Type B pancreatic cell (in vitro differentiated cells): ENCODE results near the gene AASDH. TPM values are rescaled to one million over a fixed set of nuclear protein-coding genes. Genes with fewer than 3 reads are reported as not detected.

Source experiments
- DNase-seq: peaks from one replicate; pipeline ENCODE4 v3.0.0; 2021; ENCODE audit warnings: mixed read lengths; ENCODE audit not compliant: unreplicated experiment; ENCODE audit errors: extremely low spot score
- H3K27ac Mint-ChIP-seq: 2 replicates; pipeline ENCODE4 v1.8.0; 2021; ENCODE audit warnings: mild to moderate bottlenecking, mixed read lengths
- H3K27me3 Mint-ChIP-seq: 2 replicates; pipeline ENCODE4 v1.8.0; 2021; ENCODE audit warnings: mixed read lengths
- H3K36me3 Mint-ChIP-seq: 2 replicates; pipeline ENCODE4 v1.8.0; 2021; ENCODE audit warnings: mixed read lengths
- H3K4me1 Mint-ChIP-seq: one replicate; pipeline ENCODE4 v1.8.0; 2021; ENCODE audit warnings: mixed read lengths; ENCODE audit not compliant: unreplicated experiment
- H3K4me3 Mint-ChIP-seq: 2 replicates; pipeline ENCODE4 v1.8.0; 2021; ENCODE audit warnings: mild to moderate bottlenecking, mixed read lengths
- H3K9me3 Mint-ChIP-seq: 2 replicates; pipeline ENCODE4 v1.8.0; 2021; ENCODE audit warnings: mixed read lengths
- CTCF ChIP-seq: fragments of 200-600 bp; sonication (generic); conservative IDR thresholded peaks from 2 replicates; pipeline ENCODE4 v1.5.0; 2021; ENCODE audit warnings: antibody characterized with exemption, mild to moderate bottlenecking
- total RNA-seq: library from RNA; stranded (reverse); gene quantifications from 2 replicates; pipeline ENCODE4 v1.2.1, GENCODE V29; 2021; ENCODE audit warnings: low replicate concordance

The AASDH gene
- total RNA-seq, 1 donor from 2014 or later = 19.2 TPM

DNA sequence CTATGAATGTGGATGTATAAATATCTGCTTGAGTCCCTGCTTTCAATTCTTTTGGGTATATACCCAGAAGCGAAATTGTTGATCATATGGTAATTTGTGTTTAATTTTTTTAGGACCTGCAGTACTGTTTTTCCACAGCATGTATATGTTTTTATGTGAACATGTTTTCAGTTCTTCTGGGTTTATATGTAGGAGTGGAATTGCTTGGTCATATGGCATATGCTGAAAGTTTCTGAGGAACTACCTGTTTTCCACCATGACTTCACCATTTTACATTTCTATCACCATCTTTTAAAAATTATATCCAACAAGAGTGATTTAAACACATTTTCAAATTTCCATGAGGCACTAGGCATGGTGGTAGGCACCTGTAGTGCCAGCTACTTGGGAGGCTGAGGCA lies 39.9 kb upstream of the AASDH start:
- TF ChIP-seq CTCF = no peak
- H3K9me3 Mint-ChIP-seq = no peaks in the 10 kb centered on the region

GRCh38 chr4:56426273-56426672 lies 39.0 kb upstream of the AASDH start:
- Mint-ChIP-seq H3K4me1 (peaks cover 6% of the 10 kb centered on the region), H3K36me3 (peaks cover 6% of the 10 kb centered on the region), H3K9me3 (no peaks in the 10 kb centered on the region), H3K27ac (no peak overlapping the region), H3K27me3 (no peaks in the 10 kb centered on the region), H3K4me3 (no peak overlapping the region)
- DNase-seq = no peak
- no peak for TF ChIP-seq CTCF

More for the DNA sequence above, 39.9 kb upstream of the AASDH start:
- no peak for DNase-seq
- Mint-ChIP-seq H3K4me3 (no peak overlapping the region), H3K36me3 (peaks cover 10% of the 10 kb centered on the region), H3K4me1 (peaks cover 10% of the 10 kb centered on the region), H3K27me3 (no peaks in the 10 kb centered on the region), H3K27ac (no peak overlapping the region)

DNA sequence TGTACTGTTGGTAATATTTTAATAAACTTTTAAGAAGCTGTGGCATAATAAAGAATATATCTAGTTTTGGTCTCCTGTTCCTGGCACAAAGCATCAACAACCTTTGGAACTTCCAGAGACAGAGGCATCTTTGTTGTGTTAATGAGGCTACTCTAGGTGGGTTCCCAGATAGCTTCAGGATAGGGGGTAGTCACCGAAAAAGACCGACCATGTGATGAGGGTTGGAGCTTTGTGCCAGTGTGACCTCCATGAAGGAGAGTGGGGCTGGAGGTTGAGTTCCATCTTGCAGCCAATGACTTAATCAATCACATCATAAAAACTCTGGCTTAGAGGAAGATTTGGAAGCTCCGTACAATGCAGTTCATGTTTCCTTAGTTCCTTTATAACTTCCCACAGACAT lies 38.2 kb upstream of the AASDH start:
- Mint-ChIP-seq H3K4me3 (no peak overlapping the region), H3K9me3 (no peaks in the 10 kb centered on the region), H3K27ac (no peak overlapping the region), H3K4me1 (peaks cover 6% of the 10 kb centered on the region), H3K27me3 (no peaks in the 10 kb centered on the region), H3K36me3 (peaks cover 6% of the 10 kb centered on the region)
- no peak for TF ChIP-seq CTCF
- no peak for DNase-seq

DNA sequence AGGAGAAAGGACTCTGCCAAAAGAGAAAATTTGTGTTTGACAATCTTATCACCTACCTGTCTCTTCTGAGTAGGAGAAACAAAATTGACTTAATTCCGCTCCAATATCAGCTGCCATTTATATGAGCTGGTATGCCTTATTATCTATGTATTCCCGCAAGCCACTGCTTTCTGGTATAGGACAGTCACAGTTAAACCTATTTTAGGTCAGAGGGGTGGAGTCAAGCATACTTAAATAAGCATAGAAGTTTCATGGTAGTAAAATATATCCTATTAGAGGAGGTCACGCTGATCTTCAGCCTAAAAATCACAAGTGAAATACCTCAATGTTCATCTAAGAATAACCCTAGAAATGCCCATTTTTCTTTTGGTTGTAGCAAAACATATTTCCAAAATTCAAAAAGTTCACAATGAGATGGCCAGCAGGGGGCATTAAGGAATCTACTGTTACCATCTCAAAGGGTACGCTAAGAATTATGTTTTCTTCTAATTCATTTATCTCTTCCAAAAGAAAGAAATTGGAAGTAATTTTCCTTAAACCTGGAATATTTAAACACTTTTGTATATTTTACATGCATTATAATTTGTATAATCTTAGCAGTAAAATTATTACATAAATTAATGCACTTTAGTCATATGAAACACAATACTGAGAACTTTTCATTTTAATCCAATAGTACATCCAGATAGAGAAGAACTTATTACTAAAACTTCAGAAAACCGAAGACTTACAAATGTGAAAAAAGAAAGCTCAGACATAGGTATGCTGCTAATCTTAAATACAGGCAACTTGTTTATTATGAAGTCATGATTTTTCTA lies 37.6 kb upstream of the AASDH start:
- peaks cover 6% of the 10 kb centered on the region for H3K4me1 Mint-ChIP-seq
- H3K36me3 Mint-ChIP-seq = peaks cover 6% of the 10 kb centered on the region
- H3K27ac Mint-ChIP-seq = no peak overlapping the region
- peak; percentile 79 for TF ChIP-seq CTCF
- H3K4me3 Mint-ChIP-seq = no peak overlapping the region
- DNase-seq = no peak
- H3K9me3 Mint-ChIP-seq = no peaks in the 10 kb centered on the region
- H3K27me3 Mint-ChIP-seq = no peaks in the 10 kb centered on the region

- H3K9me3 Mint-ChIP-seq = no peaks in the 10 kb centered on the region
- no peak overlapping the region for H3K27ac Mint-ChIP-seq
- peaks cover 6% of the 10 kb centered on the region for H3K36me3 Mint-ChIP-seq
- peaks cover 6% of the 10 kb centered on the region for H3K4me1 Mint-ChIP-seq
- H3K27me3 Mint-ChIP-seq = no peaks in the 10 kb centered on the region
- H3K4me3 Mint-ChIP-seq = no peak overlapping the region
- TF ChIP-seq CTCF = no peak
- no peak for DNase-seq
These were observed 36.9 kb upstream of the AASDH start for GRCh38 chr4:56424176-56424575.
